ENCODE results near the gene ZBTB17.
"Not testable (repeated sequence)": the region's sequence is repeated elsewhere in the genome, so short reads cannot be mapped to it uniquely, and the experiment has no call there.

- TF ChIP-seq, protein P1, sequence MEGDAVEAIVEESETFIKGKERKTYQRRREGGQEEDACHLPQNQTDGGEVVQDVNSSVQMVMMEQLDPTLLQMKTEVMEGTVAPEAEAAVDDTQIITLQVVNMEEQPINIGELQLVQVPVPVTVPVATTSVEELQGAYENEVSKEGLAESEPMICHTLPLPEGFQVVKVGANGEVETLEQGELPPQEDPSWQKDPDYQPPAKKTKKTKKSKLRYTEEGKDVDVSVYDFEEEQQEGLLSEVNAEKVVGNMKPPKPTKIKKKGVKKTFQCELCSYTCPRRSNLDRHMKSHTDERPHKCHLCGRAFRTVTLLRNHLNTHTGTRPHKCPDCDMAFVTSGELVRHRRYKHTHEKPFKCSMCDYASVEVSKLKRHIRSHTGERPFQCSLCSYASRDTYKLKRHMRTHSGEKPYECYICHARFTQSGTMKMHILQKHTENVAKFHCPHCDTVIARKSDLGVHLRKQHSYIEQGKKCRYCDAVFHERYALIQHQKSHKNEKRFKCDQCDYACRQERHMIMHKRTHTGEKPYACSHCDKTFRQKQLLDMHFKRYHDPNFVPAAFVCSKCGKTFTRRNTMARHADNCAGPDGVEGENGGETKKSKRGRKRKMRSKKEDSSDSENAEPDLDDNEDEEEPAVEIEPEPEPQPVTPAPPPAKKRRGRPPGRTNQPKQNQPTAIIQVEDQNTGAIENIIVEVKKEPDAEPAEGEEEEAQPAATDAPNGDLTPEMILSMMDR (conservative IDR thresholded peaks at IDR 0.05; ENCODE audit: low read depth in 2 of 2): not testable (repeated sequence)
- TF ChIP-seq EZH2phosphoT487 (IDR thresholded peaks at IDR 0.05; ENCODE audit: unreplicated experiment); POLR2AphosphoS5 (IDR thresholded peaks at IDR 0.05; ENCODE audit: low read depth); REST (IDR thresholded peaks at IDR 0.05; ENCODE audit: unreplicated experiment): not testable (repeated sequence)
Observed at GRCh38 chr1:15926448-15926847, 49.5 kb downstream of the ZBTB17 start.

Measured in GM23338 (cell line).